Measurements from ENCODE around the gene GLDN.

GLDN gene

DNA sequence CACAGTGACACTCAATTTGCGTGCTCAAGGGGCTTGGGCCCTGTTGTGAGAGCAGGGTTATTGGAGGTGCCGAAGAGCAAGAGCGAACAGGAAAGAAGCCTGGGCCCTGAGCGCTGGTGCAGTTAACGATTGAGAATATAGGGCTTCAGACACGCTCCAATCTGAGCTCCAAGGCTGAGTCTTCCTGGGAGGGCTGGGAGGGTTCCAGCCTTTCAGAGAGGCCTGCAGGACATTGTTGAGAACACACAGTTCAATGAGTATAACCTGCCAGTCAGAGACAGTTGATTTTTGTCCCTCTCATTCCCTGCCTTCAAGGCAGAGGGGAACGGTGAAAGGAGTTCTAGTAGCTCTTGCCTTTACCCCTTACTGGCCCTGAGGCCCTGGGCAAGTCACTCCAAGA lies 47.3 kb downstream of the GLDN start:
- no peak for DNase-seq (ENCODE audit: low read depth in 2 of 2)
- TF ChIP-seq, protein P1, sequence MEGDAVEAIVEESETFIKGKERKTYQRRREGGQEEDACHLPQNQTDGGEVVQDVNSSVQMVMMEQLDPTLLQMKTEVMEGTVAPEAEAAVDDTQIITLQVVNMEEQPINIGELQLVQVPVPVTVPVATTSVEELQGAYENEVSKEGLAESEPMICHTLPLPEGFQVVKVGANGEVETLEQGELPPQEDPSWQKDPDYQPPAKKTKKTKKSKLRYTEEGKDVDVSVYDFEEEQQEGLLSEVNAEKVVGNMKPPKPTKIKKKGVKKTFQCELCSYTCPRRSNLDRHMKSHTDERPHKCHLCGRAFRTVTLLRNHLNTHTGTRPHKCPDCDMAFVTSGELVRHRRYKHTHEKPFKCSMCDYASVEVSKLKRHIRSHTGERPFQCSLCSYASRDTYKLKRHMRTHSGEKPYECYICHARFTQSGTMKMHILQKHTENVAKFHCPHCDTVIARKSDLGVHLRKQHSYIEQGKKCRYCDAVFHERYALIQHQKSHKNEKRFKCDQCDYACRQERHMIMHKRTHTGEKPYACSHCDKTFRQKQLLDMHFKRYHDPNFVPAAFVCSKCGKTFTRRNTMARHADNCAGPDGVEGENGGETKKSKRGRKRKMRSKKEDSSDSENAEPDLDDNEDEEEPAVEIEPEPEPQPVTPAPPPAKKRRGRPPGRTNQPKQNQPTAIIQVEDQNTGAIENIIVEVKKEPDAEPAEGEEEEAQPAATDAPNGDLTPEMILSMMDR (IDR thresholded peaks at IDR 0.05; ENCODE audit: low read depth, low read length), result no peak

DNA sequence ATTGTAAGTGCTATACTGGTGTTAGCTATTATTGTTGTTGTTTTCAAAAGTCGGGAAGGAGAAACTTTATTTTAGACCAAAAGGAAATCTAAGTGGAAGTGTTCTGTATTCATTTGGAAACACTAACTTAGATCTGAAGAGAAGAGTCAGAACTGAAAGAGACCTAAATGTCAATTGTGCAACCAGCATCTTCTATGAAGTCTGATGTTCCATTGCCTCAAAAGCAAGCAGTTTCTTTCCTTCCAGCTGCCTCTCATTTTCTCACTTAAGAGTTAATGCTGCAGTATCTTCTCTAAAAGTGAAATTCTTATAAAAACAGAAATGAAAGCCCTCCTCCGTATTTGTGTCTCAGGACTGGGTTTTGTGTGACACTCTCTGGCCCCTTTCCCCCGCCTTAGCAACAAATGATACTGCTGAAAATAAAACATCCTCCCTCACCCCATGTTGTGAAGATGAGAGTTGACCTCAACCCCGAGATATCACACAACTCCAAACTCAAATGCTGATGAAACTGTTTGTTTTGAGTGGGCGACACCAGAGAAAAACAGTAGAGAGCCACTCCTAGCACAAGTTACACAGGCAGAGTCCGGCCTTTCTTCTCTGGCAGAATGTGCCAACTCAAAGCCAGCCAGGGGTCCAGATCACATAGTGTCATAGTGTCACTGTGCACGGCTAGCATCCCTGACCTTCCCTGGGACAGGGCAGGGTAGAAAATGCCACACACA lies 48.9 kb downstream of the GLDN start:
- TF ChIP-seq, protein P1 (IDR thresholded peaks at IDR 0.05; ENCODE audit: low read depth, low read length), result no peak
- no peak overlapping the region for H3K4me3 ChIP-seq (replicated peaks in 1 of 2; ENCODE audit: low read depth in 2 of 2, low read length in 2 of 2)
- DNase-seq (ENCODE audit: low read depth in 2 of 2), result no peak

More for the DNA sequence above, 47.3 kb downstream of the GLDN start:
- no peak overlapping the region for H3K4me3 ChIP-seq (replicated peaks in 1 of 2; ENCODE audit: low read depth in 2 of 2, low read length in 2 of 2)

DNA sequence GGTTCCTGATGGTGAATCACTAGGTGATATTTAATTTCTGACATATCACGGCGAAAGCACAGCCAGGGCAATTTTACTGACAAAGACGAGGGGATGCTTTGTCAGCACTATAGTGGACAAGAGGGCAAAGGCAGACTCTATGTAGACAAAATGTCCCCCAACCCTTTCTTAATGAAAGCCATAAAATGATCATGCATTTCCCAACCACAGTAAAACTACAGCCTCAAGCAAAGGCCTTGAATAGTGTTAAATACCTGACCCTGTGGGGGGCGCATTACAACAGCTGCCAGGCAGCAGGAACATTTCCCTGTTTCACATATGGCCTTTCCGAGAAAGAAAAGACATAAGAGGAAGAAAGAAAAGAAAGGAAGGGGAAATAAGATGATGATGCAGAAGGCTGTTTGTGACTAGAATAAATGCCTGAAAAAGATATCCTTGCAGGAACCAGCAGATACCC lies 49.5 kb downstream of the GLDN start:
- no peak overlapping the region for H3K4me3 ChIP-seq (replicated peaks in 1 of 2; ENCODE audit: low read depth in 2 of 2, low read length in 2 of 2)
- no peak for DNase-seq (ENCODE audit: low read depth in 2 of 2)
- TF ChIP-seq, protein P1 (IDR thresholded peaks at IDR 0.05; ENCODE audit: low read depth, low read length), result no peak

DNA sequence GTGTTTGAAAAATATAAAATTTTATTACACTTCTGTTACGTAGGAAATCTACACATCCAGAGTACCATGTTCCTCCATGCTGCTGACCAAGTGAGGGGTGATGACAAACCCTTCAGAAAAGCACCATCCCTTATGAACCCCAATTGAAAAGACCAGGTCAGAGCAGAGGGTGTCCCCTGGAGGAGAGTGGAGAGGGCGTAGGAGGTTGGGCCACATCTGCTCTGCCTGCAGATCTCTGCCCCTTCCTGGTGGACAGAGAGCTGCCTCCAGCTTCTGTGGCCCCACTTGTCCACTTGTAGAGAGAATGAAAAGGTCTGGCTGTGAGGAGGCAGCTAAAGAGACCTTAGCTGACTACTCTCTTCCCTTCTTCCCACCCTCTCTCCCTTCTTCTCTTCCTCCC lies 55.5 kb downstream of the GLDN start:
- DNase-seq (ENCODE audit: low read depth in 2 of 2), result no peak
- no peak overlapping the region for H3K4me3 ChIP-seq (replicated peaks in 1 of 2; ENCODE audit: low read depth in 2 of 2, low read length in 2 of 2)
- TF ChIP-seq, protein P1 (IDR thresholded peaks at IDR 0.05; ENCODE audit: low read depth, low read length), result no peak

DNA sequence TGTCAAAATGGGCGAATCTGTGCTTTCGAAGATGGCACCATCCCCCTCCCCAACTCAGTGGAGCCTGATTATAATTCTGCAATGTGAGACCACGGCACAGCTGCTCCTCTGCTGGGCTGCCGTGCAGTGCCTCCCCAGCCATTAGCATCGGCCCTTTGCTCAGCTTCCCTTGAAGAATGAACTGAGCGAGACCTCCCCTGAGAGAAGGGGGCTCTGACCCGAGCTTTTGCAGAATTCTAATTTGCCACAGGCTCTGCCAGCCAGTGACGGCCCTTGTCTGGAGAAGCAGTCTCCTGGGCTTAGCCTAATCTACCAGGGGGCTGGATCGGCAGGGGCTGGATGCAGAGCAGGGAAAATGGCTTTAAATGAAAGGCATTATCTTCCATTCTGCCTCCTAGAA lies 57.2 kb downstream of the GLDN start:
- TF ChIP-seq, protein P1 (IDR thresholded peaks at IDR 0.05; ENCODE audit: low read depth, low read length), result no peak
- DNase-seq (ENCODE audit: low read depth in 2 of 2), result no peak
- H3K4me3 ChIP-seq (replicated peaks in 1 of 2; ENCODE audit: low read depth in 2 of 2, low read length in 2 of 2), result no peak overlapping the region

DNA sequence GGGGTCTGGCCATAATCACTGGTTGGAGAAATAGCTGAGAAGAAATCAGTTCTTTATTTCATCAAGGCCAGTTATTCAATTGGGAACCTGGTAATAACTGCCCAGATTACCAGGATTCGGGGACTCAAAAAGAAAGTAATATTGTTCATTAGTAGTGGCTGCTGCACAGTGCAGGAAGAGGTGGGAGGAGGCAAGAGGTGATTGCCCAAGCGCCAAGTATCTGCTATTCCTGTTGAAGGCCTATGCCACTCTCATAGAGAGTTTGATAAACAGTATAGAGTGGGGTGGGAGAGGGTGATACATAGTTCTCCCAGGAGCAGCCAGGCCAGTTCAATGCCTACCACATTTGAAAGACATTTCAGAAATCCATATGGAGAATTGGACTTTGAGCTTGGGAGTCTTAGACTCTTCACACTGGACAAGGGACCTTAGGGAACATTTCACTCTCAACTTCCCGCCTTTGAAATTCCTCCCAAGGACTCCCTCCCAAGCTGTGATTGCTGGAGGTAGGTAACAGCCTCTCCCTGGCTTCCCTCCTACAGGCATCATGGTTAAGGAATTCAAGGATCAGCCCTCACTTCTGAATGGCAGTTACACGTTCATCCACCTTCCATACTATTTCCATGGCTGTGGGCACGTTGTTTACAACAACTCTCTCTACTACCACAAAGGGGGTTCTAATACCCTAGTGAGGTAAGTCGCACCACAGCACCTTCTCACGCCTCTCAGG lies 59.8 kb downstream of the GLDN start:
- TF ChIP-seq, protein P1 (IDR thresholded peaks at IDR 0.05; ENCODE audit: low read depth, low read length), result no peak
- H3K4me3 ChIP-seq (replicated peaks in 1 of 2; ENCODE audit: low read depth in 2 of 2, low read length in 2 of 2), result no peak overlapping the region
- DNase-seq (ENCODE audit: low read depth in 2 of 2), result no peak
